ENCODE data around the gene PTPN14.
A peak's percentile ranks its signal among the peaks of the same experiment; 100 is the strongest.

PTPN14 gene

GRCh38 chr1:214567481-214567980, 16.1 kb upstream of the PTPN14 start:
- DNase-seq: no peak

GRCh38 chr1:214566158-214567104, 15.0 kb upstream of the PTPN14 start:
- DNase-seq: peak; percentile 36

GRCh38 chr1:214565310-214565709, 13.9 kb upstream of the PTPN14 start:
- no peak for DNase-seq

GRCh38 chr1:214563881-214564280, 12.5 kb upstream of the PTPN14 start:
- DNase-seq: no peak

GRCh38 chr1:214557952-214558735, 6.7 kb upstream of the PTPN14 start:
- DNase-seq: peak; percentile 4

GRCh38 chr1:214553142-214553710, 1.8 kb upstream of the PTPN14 start:
- DNase-seq: no peak

GRCh38 chr1:214552174-214552608, 789 bp upstream of the PTPN14 start:
- no peak for DNase-seq

GRCh38 chr1:214550857-214551435, 456 bp downstream of the PTPN14 start:
- DNase-seq: no peak

GRCh38 chr1:214550013-214550856, 1.2 kb downstream of the PTPN14 start:
- no peak for DNase-seq

GRCh38 chr1:214549604-214550003, 1.8 kb downstream of the PTPN14 start:
- DNase-seq: no peak

GRCh38 chr1:214548988-214549387, 2.4 kb downstream of the PTPN14 start:
- DNase-seq: no peak

GRCh38 chr1:214548271-214548670, 3.1 kb downstream of the PTPN14 start:
- DNase-seq: no peak

GRCh38 chr1:214547747-214548146, 3.7 kb downstream of the PTPN14 start:
- DNase-seq: no peak

GRCh38 chr1:214546886-214547641, 4.3 kb downstream of the PTPN14 start:
- DNase-seq: no peak

- DNase-seq: no peak
Measured at GRCh38 chr1:214546084-214546483, 5.3 kb downstream of the PTPN14 start.

GRCh38 chr1:214545293-214545692, 6.1 kb downstream of the PTPN14 start:
- DNase-seq: no peak

GRCh38 chr1:214544791-214545190, 6.6 kb downstream of the PTPN14 start:
- no peak for DNase-seq

GRCh38 chr1:214542275-214543199, 8.9 kb downstream of the PTPN14 start:
- no peak for DNase-seq

- DNase-seq: no peak
Measured at GRCh38 chr1:214541693-214542092, 9.7 kb downstream of the PTPN14 start.

- no peak for DNase-seq
Measured at GRCh38 chr1:214541206-214541605, 10.2 kb downstream of the PTPN14 start.

Measured in NK-92 treated with Interleukin-12 subunit alpha and Interleukin-12 subunit beta, amount 100 ng/mL, for 24 hours (cell line).